Mesendoderm (in vitro differentiated cells): ENCODE measurements around the gene ZFYVE26.

Source experiments
- DNase-seq: peaks from one replicate; pipeline ENCODE4 v3.0.0; 2013
- H2AK5ac ChIP-seq: 2 replicates; pipeline ENCODE4 v1.6.1; 2013; ENCODE audit warnings: low read length, inconsistent platforms
- H2BK120ac ChIP-seq: 2 replicates; pipeline ENCODE4 v1.6.1; 2013; ENCODE audit warnings: low read depth, mild to moderate bottlenecking, low read length, moderate library complexity, mixed read lengths
- H2BK15ac ChIP-seq: replicated peaks from 2 replicates; pipeline ENCODE4 v1.6.1; 2013; ENCODE audit warnings: low read depth, mild to moderate bottlenecking, moderate library complexity
- H2BK5ac ChIP-seq: 2 replicates; pipeline ENCODE4 v1.6.1; 2013; ENCODE audit warnings: low read length, inconsistent platforms
- H3K18ac ChIP-seq: 2 replicates; pipeline ENCODE4 v1.6.1; 2013; ENCODE audit warnings: mild to moderate bottlenecking, low read length, mixed read lengths
- H3K23ac ChIP-seq: one replicate; pipeline ENCODE4 v1.6.1; 2013; ENCODE audit warnings: low read length
- H3K27ac ChIP-seq: 2 replicates; pipeline ENCODE4 v1.5.1; 2013; ENCODE audit warnings: low read depth, mild to moderate bottlenecking, inconsistent platforms, low read length, moderate library complexity
- H3K27me3 ChIP-seq: 2 replicates; pipeline ENCODE4 v1.6.1; 2013; ENCODE audit warnings: low read length, control low read depth, mild to moderate bottlenecking, inconsistent platforms; ENCODE audit not compliant: insufficient read depth, poor library complexity
- H3K36me3 ChIP-seq: 2 replicates; pipeline ENCODE4 v1.6.1; 2013; ENCODE audit warnings: low read length, inconsistent platforms; ENCODE audit not compliant: control insufficient read depth, insufficient read depth
- H3K4ac ChIP-seq: one replicate; pipeline ENCODE4 v1.6.1; 2013; ENCODE audit warnings: low read depth, mild to moderate bottlenecking, low read length, moderate library complexity
- H3K4me1 ChIP-seq: 2 replicates; pipeline ENCODE4 v1.6.1; 2013; ENCODE audit warnings: low read depth, low read length, inconsistent platforms; ENCODE audit not compliant: control insufficient read depth
- H3K4me2 ChIP-seq: 2 replicates; pipeline ENCODE4 v1.6.1; 2013; ENCODE audit warnings: low read length
- H3K4me3 ChIP-seq: 2 replicates; pipeline ENCODE4 v1.5.1; 2013; ENCODE audit warnings: mild to moderate bottlenecking, low read length
- H3K56ac ChIP-seq: one replicate; pipeline ENCODE4 v1.6.1; 2013; ENCODE audit warnings: low read length
- H3K79me1 ChIP-seq: 2 replicates; pipeline ENCODE4 v1.6.1; 2013; ENCODE audit warnings: low read length, inconsistent platforms
- H3K79me2 ChIP-seq: 2 replicates; pipeline ENCODE4 v1.6.1; 2013; ENCODE audit warnings: mild to moderate bottlenecking, low read length; ENCODE audit not compliant: control insufficient read depth, insufficient read depth
- H3K9ac ChIP-seq: 2 replicates; pipeline ENCODE4 v1.6.1; 2013; ENCODE audit warnings: low read length, inconsistent platforms
- H4K5ac ChIP-seq: one replicate; pipeline ENCODE4 v1.6.1; 2013; ENCODE audit warnings: low read length
- H4K8ac ChIP-seq: one replicate; pipeline ENCODE4 v1.6.1; 2013; ENCODE audit warnings: low read depth, mild to moderate bottlenecking, control low read depth, low read length, moderate library complexity
- WGBS: extraction: QIAGEN DNeasy Blood & Tissue Kit; methylation state at CpG from one replicate; pipeline ENCODE4 v1.1.7; 2013; ENCODE audit warnings: low lambda C conversion rate, missing lambda C conversion rate; ENCODE audit not compliant: insufficient coverage; ENCODE audit errors: extremely low coverage; 5-methylcytosine and 5-hydroxymethylcytosine counted together

Gene ZFYVE26

GRCh38 chr14:67853715-67854114 lies 37.3 kb upstream of the ZFYVE26 start:
- H3K36me3 ChIP-seq, result no peaks in the 10 kb centered on the region
- H3K4ac ChIP-seq, result no peak overlapping the region
- H3K18ac ChIP-seq, result no peak overlapping the region
- no peak overlapping the region for H2BK15ac ChIP-seq
- H3K79me1 ChIP-seq, result no peaks in the 10 kb centered on the region
- no peak overlapping the region for H3K9ac ChIP-seq
- no peak overlapping the region for H2BK120ac ChIP-seq
- H2AK5ac ChIP-seq, result no peak overlapping the region
- no CpG with 5 or more reads among the region's 3 CpGs for WGBS
- no peak overlapping the region for H2BK5ac ChIP-seq
- no peak overlapping the region for H3K4me2 ChIP-seq
- no peak overlapping the region for H4K5ac ChIP-seq
- no peaks in the 10 kb centered on the region for H3K4me1 ChIP-seq
- no peak overlapping the region for H3K23ac ChIP-seq
- H3K56ac ChIP-seq, result no peak overlapping the region
- H3K79me2 ChIP-seq, result no peaks in the 10 kb centered on the region
- no peaks in the 10 kb centered on the region for H3K27me3 ChIP-seq
- H3K27ac ChIP-seq, result no peak overlapping the region
- H3K4me3 ChIP-seq, result no peak overlapping the region
- H4K8ac ChIP-seq, result no peak overlapping the region
- DNase-seq, result no peak

- no peak overlapping the region for H3K4me3 ChIP-seq
- H3K27me3 ChIP-seq, result no peaks in the 10 kb centered on the region
Observed at GRCh38 chr14:67852926-67853604, 36.7 kb upstream of the ZFYVE26 start.

GRCh38 chr14:67851785-67852410 lies 35.5 kb upstream of the ZFYVE26 start:
- no peak overlapping the region for H3K4me3 ChIP-seq
- no peak overlapping the region for H2BK120ac ChIP-seq
- no peak overlapping the region for H2AK5ac ChIP-seq
- H3K18ac ChIP-seq, result no peak overlapping the region
- no peak for DNase-seq
- no peaks in the 10 kb centered on the region for H3K4me1 ChIP-seq
- H3K4ac ChIP-seq, result no peak overlapping the region
- no peak overlapping the region for H2BK5ac ChIP-seq
- no peak overlapping the region for H2BK15ac ChIP-seq
- H3K23ac ChIP-seq, result no peak overlapping the region
- H3K9ac ChIP-seq, result no peak overlapping the region
- no peaks in the 10 kb centered on the region for H3K36me3 ChIP-seq
- H3K56ac ChIP-seq, result no peak overlapping the region
- no peak overlapping the region for H4K8ac ChIP-seq
- no peaks in the 10 kb centered on the region for H3K79me1 ChIP-seq
- no CpG with 5 or more reads among the region's 9 CpGs for WGBS
- H3K79me2 ChIP-seq, result no peaks in the 10 kb centered on the region
- no peak overlapping the region for H3K4me2 ChIP-seq
- no peaks in the 10 kb centered on the region for H3K27me3 ChIP-seq
- no peak overlapping the region for H3K27ac ChIP-seq
- no peak overlapping the region for H4K5ac ChIP-seq

More at GRCh38 chr14:67852926-67853604, 36.7 kb upstream of the ZFYVE26 start:
- H3K4ac ChIP-seq, result no peak overlapping the region
- no peak overlapping the region for H2AK5ac ChIP-seq
- no peak overlapping the region for H2BK5ac ChIP-seq
- H3K23ac ChIP-seq, result no peak overlapping the region
- no peak overlapping the region for H2BK15ac ChIP-seq
- H3K4me2 ChIP-seq, result no peak overlapping the region
- no peak overlapping the region for H2BK120ac ChIP-seq
- no peak overlapping the region for H3K9ac ChIP-seq
- no peak overlapping the region for H3K56ac ChIP-seq
- H3K4me1 ChIP-seq, result no peaks in the 10 kb centered on the region
- DNase-seq, result no peak
- H4K8ac ChIP-seq, result no peak overlapping the region
- H3K18ac ChIP-seq, result no peak overlapping the region
- no peaks in the 10 kb centered on the region for H3K36me3 ChIP-seq
- H3K27ac ChIP-seq, result no peak overlapping the region
- no peaks in the 10 kb centered on the region for H3K79me1 ChIP-seq
- H3K79me2 ChIP-seq, result no peaks in the 10 kb centered on the region
- no peak overlapping the region for H4K5ac ChIP-seq

- H2BK120ac ChIP-seq, result no peak overlapping the region
- H3K18ac ChIP-seq, result no peak overlapping the region
- no peak overlapping the region for H2BK15ac ChIP-seq
- H3K4me3 ChIP-seq, result no peak overlapping the region
- H3K4me2 ChIP-seq, result no peak overlapping the region
- no peak overlapping the region for H3K27ac ChIP-seq
- H3K4ac ChIP-seq, result no peak overlapping the region
- H3K27me3 ChIP-seq, result no peaks in the 10 kb centered on the region
- H3K23ac ChIP-seq, result no peak overlapping the region
- no peaks in the 10 kb centered on the region for H3K4me1 ChIP-seq
- WGBS, result no CpG with 5 or more reads among the region's 9 CpGs
- no peak for DNase-seq
- H4K5ac ChIP-seq, result no peak overlapping the region
- H3K9ac ChIP-seq, result no peak overlapping the region
- H3K79me1 ChIP-seq, result no peaks in the 10 kb centered on the region
- H4K8ac ChIP-seq, result no peak overlapping the region
- H3K56ac ChIP-seq, result no peak overlapping the region
- H3K79me2 ChIP-seq, result no peaks in the 10 kb centered on the region
- H2BK5ac ChIP-seq, result no peak overlapping the region
- no peak overlapping the region for H2AK5ac ChIP-seq
- no peaks in the 10 kb centered on the region for H3K36me3 ChIP-seq
Observed at GRCh38 chr14:67850066-67850830, 33.9 kb upstream of the ZFYVE26 start.

DNA sequence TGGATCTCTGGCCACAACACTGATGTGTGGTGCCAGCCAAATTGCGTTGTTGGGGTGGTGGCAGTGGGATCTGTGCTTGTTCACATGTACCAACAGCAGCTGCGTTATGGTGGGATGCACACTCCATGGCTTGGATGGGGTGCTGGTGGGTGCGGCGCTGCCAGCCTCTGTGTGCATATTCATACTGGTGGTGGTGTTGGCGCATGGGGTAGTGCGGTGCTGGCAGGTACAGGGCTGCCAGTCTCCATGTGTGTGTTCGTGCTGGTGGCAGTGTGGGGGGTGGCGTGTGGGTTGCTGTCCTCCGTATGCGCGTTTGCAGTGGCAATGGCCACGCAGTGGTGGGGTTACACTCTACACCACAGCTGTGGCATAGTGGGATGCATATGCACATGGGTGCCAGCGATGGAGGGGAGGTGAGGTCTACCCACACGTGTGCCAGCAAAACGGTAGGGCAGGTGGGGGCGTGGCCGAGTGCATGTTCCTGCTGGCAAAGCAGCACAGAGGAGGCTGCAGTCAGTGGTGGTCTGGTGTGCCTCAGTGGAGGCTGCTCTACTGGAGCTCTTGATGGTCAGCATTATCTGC lies 29.7 kb upstream of the ZFYVE26 start:
- DNase-seq, result no peak
- no peak overlapping the region for H3K56ac ChIP-seq
- no peak overlapping the region for H3K4me3 ChIP-seq
- no peak overlapping the region for H3K4ac ChIP-seq
- H4K8ac ChIP-seq, result no peak overlapping the region
- no peaks in the 10 kb centered on the region for H3K79me1 ChIP-seq
- no peak overlapping the region for H3K9ac ChIP-seq
- H2AK5ac ChIP-seq, result no peak overlapping the region
- H3K23ac ChIP-seq, result no peak overlapping the region
- no peak overlapping the region for H2BK15ac ChIP-seq
- H3K79me2 ChIP-seq, result no peaks in the 10 kb centered on the region
- no peak overlapping the region for H3K4me2 ChIP-seq
- no peak overlapping the region for H3K18ac ChIP-seq
- H4K5ac ChIP-seq, result no peak overlapping the region
- no peaks in the 10 kb centered on the region for H3K36me3 ChIP-seq
- no peak overlapping the region for H3K27ac ChIP-seq
- H3K4me1 ChIP-seq, result no peaks in the 10 kb centered on the region
- no peak overlapping the region for H2BK5ac ChIP-seq
- H2BK120ac ChIP-seq, result no peak overlapping the region
- H3K27me3 ChIP-seq, result no peaks in the 10 kb centered on the region
- no CpG with 5 or more reads among the region's 17 CpGs for WGBS
